GM19239 (cell line): Measurements from ENCODE around the gene C20orf144.

Source experiments
- DNase-seq: peaks from one replicate; pipeline ENCODE4 v3.0.0; 2011; ENCODE audit warnings: low spot score; ENCODE audit not compliant: insufficient read length
- FAIRE-seq: peaks from 2 replicates; lab custom pipeline; 2011; peaks lifted over from hg19 to GRCh38; lab: Jason Lieb, UNC

The C20orf144 gene

DNA sequence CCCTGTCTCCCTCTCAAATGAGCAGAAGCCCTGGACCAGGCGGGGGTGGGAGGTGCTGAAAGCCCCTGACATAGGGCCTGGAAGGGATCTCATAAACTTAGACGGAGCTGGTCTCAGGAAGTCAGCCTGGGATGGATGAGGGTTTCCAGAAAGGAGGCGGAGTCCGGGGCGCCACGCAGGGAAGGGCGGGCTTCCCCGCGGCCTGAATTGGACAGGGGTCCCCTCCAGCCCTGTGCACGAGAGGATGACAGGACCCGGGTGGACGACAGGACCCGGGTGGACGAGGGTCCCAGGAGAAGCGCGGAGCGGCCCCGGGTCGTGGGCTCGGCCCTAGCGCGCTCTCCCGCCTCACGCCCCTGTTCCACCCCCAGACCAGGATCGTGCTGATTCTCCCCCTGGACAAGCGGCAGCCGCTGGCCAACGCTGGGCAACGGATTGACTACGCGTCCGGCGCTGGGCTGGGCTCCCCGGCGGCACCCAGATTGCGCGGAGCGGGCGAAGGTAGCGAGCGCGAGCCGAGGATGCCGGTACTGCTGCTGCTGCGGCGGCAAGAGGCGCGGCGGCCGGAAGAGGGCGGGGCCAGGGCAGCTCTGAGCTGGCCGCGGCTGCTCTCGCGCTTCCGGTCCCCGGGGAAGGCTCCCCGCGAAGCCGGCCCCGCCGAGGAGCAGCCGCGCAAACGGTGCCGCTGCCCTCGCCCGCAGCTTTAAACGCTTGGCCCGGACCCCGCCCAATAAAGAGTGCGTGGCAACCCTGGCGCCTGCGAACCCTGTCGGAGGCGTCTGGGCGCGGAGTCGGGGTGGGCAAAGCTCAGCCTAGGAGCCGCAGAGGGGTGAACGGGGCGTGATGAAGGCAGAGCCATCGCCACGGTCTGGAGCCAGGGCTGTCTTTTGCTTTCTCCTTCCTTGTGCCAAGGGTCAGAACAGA, 1.3 kb downstream of the C20orf144 start:
- FAIRE-seq (peak; percentile 51), DNase-seq (peak; percentile 86)

DNA sequence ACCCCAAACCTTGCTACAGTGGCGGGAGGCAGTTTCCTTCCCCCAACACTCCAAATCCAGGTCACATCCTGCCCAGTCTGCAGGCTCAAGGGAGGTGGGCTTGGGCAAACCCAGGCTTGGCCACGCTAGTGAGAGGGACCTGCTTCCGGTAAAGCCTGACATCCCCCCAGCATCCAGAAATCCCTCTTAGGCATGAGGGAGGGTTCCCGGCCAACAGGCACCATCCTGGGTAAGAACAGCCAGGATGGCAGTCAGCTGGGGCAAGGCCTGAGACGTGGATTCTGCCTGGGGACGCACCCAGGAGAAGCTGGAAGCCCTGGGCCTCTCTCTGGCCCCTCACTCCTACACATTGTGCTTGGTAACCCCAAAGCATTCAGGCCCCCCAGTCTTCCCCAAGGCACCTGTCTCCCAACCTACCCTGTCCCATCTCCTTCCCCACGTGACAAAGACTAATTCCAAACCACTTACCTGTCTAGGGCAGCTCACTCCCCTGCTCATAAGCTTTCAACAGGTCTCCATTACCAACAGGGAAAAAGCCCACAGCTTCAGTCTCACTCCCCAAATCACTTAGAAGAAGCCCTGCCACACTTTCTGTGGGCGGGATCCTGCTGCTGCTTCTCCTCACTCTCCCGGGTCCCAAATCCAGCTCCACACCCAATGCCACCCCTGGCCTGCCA, 2.1 kb downstream of the C20orf144 start:
- no peak for DNase-seq
- FAIRE-seq = no peak

DNA sequence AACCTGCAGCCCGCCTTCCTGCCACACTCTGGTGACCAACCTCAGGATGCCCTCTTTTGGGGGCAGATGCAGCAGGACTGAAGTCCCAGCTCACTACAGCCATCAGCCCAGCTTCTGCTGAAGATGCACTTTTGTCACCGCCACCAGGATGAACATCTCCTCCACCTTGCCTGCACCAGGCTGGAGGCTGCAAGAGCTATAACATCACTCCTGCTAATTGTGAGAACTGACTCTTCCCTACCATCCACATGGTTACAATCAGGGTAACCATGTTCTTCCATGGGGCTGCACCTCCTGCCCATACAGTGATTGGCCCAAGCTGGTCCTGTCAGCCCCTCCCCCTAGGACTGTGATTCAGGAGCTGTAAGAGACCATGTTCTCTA, 2.6 kb downstream of the C20orf144 start:
- FAIRE-seq (no peak), DNase-seq (no peak)

DNA sequence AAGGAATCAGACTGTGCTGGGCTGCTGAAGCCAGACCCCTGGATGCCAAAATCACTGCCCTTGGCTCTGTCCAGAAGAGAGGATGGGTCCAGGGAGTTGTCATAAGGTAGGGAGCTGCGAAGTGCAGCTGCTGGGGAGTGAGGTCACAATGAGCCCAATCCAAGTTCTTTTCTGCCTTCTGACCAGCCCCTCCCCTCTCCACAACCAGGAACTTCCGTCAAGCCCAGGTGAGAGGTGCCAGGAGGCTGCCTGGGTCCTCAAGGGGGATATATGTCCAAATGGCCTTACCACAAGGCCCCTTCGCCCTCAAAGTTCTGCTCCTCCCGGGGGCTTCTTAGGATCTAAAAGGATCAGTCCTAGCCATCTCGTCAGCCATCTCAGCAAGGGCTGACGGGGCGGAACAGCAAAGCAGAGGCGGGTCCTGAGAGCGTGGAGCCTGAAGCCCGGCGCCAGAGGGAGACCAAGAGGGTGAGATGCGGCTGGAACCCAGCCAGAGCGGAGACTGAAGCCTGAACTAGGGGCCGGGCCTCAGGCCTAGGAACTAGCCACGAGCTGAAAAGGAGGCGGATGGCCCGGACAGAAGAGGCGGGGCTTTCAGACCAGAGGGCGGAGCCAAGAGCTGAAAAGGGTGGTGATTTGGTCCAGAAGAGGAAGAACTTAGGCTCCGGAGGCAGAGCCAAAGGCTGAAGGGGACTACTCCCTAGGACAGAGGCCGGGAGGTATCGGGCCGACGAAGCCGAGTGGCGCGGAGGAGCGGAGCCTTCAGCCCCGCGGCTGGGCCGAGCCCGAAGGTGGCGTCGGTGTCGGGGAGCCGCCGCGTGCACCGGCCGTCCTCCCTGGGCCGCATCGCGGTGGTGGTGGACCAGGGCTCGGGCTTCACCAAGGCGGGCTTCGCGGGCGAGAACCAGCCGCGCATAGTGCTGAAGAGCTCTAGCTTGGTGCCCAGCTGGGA, 4.4 kb downstream of the C20orf144 start, which contains the start of gene ACTL10:
ACTL10 (plus strand) TSS at position 651 of the 952 bp plus-strand sequence. CDS start 555 bp downstream, outside the sequence.
- DNase-seq = peak; percentile 95
- FAIRE-seq = peak; percentile 93

DNA sequence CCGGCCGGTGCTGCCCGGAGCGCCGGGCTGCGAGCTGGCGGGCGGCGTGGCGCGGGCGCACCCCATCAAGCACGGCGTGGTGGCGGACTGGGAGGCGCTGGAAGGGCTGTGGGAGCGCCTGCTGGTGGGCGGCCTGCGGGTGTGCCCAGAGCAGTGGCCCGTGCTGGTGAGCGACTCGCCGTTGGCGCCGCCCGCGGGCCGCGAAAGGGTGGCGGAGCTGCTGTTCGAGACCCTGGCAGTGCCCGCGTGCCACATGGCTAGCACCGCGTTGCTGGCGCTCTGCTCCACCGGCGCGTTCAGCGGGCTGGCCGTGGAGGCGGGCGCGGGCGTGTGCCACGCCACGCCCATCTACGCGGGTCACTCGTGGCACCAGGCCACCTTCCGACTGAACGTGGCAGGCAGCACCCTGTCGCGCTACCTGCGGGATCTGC, 5.1 kb downstream of the C20orf144 start:
- DNase-seq = no peak
- FAIRE-seq = no peak

DNA sequence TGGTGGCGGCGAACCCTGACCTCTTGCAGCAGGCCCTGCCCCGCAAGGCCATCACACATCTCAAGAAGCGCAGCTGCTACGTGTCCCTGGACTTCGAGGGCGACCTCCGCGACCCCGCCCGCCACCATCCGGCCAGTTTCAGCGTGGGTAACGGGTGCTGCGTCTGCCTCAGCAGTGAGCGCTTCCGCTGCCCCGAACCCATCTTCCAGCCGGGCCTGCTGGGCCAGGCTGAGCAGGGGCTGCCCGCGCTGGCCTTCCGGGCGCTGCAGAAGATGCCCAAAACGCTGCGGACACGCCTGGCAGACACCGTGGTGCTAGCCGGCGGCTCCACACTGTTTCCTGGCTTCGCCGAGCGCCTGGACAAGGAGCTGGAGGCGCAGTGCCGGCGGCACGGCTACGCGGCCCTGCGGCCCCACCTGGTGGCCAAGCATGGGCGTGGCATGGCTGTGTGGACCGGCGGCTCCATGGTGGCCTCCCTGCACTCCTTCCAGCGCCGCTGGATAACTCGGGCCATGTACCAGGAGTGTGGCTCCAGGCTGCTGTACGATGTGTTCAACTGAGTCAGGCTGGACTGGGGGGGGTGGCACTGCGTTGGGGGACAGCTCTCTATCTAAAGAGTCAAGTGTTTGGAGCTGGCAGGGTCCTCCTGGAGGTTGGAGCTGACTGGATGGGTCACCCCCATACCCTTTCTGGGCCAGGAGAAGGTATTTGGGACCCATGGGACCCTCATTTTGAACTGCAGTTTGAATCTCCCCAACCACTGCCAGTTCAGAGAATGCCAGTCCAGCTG, 5.7 kb downstream of the C20orf144 start:
- DNase-seq (peak; percentile 83), FAIRE-seq (peak; percentile 75)

DNA sequence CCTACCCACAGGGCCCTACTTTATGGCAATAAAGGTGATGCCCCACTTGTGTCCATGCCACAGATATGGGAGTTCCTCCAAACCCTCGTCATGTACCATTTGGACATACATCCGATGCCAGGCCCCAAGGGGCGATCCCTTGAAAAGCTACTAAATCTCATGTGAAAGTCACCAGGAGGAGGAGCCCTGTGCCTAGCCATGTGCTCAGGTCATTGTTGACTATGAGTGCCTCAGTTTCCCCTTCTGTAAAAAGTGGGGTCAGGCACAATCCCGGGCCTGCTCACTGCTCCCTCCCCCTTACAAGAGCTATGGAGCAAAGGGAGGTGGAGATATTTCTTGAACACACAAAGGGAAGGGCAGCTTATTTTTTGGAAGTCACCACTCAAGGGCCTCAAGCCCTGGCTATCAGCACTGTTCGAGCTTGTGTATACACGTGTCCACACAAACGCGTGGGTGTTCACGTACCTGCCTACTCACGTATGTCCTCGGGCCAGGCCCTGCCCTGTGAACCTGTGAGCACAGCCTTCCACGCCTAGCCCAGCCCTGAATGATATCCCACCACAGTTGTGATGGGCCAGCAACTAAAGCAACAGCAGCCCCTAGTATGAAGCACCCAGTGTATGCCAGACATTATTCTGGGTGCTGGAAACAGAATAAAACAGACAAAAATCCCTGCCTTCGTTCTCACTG, 6.5 kb downstream of the C20orf144 start:
- FAIRE-seq (no peak), DNase-seq (no peak)

DNA sequence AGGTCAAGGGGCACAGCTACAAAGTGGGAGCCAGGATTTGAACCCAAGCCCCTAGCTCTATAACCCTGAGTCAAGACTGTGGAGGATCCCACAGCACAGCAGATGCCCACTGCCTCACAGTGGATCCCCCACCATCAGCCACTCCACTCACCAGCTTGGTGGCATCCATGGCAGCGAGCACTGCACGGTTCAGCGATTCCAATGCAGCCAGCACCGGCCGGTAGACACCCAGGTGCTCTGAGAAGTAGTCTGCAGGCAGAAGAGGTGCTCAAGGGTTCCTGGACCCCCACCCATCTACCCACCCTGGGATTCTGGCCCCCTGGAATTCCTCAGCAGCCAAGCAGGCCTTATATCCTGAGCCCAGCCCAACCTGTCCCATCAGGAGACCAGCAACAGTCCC, 7.1 kb downstream of the C20orf144 start:
- FAIRE-seq = no peak
- no peak for DNase-seq

DNA sequence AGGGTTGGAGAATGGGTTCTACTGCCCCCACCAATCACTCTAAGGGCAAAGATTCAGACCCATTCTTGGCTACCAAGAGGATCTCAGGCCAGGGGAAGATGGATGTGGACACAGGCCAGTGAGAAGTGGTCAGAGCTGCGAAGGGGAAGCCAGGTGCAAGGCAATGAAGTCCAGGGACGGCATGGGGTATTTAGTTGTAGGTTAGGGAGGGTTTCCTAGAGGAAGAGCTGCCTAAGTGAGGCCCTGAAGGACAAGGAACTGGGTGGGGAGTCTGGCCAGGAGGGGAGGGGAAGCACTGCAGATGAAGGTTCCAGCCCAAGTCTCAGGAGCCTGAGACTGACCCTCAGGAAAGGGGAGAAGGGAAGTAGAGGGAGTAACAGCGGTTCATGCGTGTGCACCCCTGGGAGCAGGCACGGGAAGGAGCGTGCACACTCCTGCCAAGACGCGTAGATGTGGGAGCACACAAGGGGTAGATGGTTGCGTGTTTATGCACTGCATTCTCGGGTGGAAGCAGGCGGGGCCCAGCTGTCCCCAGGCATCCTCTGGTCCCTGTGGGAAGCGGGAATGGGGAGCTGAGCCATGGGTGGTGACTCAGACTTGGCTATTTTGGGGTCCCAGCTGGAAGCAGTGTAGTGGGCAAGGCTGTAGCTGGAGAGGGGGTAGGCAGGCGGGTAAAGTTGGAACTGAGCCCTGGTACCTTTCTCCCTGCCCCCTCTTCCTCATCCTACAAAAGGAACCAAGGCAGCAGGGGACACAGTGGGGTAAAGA, 7.9 kb downstream of the C20orf144 start:
- FAIRE-seq (no peak), DNase-seq (no peak)

DNA sequence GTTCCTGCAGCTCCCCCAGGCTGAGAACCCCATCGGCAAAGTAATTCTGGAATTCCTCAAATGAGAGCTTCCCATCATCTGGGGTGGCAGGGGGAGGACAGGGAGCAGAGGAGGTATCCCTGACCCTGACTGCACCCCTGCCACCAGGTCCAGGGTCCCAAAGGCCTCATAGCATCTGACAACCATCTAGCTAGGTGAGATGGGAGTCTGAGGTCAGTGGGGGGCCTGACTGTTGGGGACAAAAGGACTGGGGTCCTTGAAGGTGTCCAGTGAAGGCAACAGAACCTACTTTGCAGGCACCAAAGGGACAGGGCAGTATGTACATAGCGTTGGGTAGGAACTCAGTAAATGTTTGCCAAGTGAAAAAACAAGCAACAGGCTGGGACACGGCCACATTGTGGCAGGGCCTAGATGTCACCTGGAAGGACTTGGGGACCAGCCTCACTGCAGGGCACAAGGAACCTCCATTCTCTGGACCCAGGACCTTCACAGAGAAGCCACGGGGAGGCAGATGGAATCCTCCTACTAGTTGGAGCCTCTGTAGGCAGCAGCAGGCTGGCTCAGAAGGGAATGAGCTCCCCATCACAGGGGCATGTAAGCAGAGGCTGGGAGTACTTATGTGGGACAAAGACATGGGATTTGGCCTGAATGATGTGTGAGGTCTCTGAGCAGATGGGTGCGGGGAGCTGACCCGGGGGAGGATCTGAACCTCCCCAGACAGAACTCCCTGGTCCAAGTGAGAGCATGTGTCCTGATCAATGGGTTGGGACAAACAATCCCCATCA, 8.8 kb downstream of the C20orf144 start:
- FAIRE-seq = no peak
- no peak for DNase-seq

DNA sequence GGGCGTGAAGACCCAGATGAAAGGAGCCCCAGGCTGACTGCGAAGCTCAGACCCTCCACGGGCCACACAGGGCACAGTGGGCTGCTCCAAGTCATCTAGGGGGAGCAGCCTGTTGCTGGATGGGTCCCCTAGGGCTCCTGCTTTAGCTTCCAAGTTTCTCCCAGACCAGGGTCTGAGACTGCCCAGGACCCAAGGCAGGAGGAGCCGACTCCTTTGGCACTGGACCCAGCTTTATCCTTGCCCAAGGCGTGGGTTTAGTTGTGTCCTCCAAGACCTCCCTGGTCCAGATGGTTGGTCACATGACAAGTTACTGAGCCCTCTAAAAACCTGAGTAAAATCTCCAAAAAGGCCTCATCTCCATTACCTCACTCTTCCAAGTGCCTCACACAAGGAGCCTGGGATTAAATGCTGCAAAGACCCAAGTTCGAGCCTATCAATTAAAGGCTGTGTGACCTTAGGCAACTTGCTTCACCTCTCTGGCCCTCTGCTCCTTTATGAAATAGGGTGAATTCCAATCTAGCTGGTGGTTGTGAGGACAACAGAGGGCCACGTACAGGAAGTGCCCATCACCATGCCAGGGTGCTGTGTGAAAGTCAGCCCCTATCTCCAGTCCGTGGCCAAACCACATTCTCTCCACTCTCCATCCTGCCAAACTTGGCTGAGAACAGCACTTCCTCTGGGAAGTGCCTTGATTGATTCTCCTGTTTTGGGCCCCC, 9.6 kb downstream of the C20orf144 start:
- no peak for FAIRE-seq
- DNase-seq = no peak

DNA sequence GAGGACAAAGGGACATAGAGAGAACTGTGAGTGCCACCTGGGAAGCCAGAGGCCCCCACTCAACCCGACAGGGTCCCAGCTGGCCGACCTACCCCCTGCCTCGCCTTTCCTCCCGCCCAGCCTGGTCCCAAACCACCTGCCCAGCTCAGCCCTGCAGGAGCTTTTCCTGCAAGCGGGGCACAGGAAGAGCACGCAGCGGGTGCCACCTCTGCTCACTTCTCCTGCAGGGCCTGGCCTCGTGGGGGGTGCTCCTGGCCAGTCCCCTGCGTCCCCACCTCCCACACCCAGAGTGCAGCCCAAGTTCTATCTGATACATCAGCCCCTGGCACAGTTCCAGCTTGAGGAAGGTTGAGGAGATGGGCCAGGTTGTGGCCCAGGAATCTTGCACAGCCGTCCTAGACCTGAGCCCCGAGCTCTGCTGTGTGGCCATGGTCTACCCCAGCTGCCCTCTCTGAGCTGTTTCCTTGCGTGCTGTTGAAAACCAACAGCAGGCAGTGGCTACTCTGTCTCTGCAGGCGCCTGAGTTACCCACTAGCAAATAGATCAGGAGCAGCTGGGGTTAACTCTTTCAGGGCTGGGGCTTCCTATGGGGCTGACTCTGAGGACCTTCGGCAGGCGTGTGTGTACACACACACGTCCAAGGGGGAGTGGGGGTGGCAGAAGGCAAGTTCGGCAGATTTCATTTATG, 10.4 kb downstream of the C20orf144 start:
- no peak for DNase-seq
- FAIRE-seq = no peak

DNA sequence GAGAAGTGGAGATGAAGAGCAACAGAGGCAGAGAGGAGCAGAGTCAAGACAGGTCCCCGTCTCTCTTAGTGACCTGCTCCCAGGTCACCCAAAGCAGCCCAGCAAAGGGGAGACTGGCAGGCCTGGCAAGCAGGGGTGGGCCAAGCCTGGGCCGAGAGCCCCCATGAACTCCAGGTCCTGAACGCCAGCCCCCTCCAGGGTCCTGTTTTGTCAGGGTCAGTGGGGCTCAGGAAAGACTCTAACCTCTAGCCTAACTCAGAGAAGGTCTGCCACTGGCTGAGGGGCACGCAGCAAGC, 10.9 kb downstream of the C20orf144 start:
- DNase-seq (no peak), FAIRE-seq (no peak)

DNA sequence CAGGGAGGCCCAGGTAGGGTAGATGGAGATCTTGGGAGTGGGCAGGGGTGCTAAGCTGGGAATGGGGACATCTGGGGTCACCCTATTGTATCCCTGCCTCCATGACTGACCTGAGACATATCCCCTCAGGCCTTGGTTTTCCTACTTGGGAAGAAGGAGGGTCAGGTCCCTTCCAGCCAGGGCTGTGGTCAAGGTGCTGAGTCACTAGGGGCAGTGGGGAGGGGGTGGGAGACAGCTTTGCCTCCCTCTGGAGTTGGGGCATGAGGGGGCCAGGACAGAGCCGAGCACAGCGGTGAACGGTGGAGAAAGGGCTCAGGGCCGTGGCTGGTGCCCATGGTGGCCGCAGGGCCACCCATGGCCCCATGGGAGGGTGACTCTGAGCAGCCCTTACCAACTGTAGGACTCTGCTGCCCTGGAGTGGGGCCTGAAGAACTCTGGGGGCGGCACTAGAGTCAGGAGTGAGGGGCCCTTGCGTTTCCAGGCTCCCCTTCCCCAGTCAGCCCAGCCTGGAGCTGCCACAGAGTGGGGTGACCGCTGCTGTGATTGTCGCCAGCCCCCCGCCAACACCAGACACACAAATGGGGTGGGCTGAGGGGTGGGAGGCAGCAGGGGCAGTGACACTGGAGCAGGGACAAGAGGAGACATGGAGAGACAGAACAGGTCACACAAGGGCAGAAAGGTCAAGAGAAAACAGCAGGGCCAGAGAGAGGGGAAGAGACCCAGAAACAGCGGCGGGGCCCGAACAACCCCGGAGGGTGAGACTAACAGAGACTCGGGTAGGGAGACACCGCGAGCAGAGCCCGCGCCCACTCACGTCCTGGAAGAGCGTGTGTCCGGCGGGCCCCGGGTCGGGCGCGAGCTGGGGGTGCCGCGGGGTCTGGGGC, 11.5 kb downstream of the C20orf144 start:
- FAIRE-seq = no peak
- DNase-seq = peak; percentile 63

DNA sequence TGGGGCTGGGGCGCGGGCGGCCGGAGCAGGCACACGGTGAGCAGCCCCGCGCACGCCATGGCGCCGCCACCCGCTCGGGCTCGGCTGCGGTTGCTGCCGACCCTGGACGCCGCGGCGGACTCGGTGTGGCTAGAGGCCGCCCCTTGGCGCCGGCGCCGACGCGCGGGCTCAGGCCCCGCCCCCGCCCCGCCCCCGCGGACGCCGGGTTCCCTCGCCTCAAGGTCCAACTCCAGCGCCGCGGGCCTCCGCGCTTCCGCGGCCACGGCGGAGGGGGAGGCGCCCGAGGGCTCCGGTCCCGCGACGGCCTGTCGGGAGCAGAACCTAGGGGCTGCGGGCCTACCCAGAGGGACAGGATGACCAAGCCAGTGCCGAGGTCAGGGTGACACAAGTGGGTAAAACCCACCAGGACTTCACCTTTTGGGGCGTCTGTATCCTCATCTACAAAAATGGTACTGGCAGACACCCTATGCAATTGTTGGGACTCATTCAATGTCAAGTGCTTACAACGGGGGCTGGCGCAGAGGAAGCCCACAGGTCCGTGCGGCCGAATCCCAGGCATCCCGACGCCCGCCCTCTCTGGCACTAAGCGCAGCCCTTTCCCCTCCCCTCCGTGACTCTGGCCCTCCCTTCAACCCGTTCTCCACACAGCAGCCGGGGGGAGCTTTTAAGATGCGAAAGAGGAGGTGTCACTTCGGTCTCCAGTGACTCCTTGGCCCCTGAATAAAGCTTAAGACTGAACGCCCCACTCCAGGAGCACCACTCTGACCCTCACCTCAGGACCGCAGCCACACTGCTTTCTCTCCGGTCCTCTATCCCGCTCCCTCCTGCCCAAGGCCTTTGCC, 12.4 kb downstream of the C20orf144 start, which contains the start of gene NECAB3:
NECAB3 (minus strand) TSS at position 135 of the 842 bp plus-strand sequence; CDS start at position 59, 76 bp downstream.
- peak; percentile 89 for DNase-seq
- FAIRE-seq = no peak
